ENCODE data around the gene PARP12. TPM values are rescaled to one million over a fixed set of nuclear protein-coding genes. Genes with fewer than 3 reads are reported as not detected.

The PARP12 gene
- total RNA-seq, 2 experiments from 2014 or later, result 96.9 to 98.3 TPM

DNA sequence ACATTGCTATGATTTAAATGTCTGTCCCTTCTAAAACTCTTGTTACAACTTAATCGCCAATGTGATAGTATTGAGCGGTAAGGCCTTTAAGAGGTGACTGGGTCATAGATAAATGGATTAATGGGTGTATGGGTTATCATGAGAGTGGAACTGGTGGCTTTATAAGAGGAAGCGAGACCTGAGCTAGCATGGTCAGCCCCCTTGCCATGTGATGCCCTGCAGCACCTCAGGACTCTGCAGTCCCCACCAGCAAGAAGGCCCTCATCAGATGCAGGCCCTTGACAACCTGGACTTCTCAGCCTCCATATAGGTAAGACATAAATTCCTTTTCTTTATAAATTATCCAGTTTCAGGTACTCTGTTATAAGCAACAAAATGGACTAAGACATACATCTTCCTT, 15.6 kb downstream of the PARP12 start:
- Mint-ChIP-seq H3K4me3 (no peak overlapping the region), H3K27me3 (ENCODE audit: low read depth) (no peaks in the 10 kb centered on the region), H3K27ac (no peak overlapping the region), H3K4me1 (ENCODE audit: low read depth) (peaks cover 3% of the 10 kb centered on the region), H3K36me3 (ENCODE audit: low read depth) (peaks cover 63% of the 10 kb centered on the region), H3K9me3 (ENCODE audit: insufficient read depth) (no peaks in the 10 kb centered on the region)
- no peak for DNase-seq
- ChIA-PET POLR2A (no interaction called here), CTCF (no interaction called here)
- ATAC-seq, result no peak

DNA sequence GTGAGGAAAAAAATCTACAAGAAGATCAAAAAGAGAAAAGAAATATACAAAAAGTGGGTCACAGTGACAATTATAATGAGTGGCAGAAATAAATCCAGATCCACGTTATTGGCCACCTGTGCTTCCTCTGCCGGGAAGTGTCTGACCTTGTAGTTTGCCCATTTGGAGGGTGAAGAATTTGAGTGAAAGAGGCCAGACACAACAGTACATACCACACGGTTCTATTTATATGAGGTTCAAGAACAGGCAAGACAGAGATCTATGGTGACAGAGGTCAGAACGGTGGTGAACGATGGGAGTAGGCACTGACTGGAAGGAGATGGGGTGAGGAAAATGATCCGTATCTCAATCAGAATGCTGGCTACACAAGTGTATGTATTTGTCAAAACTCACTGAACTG, 17.1 kb downstream of the PARP12 start:
- DNase-seq, result no peak
- Mint-ChIP-seq H3K36me3 (ENCODE audit: low read depth) (peaks cover 67% of the 10 kb centered on the region), H3K9me3 (ENCODE audit: insufficient read depth) (no peaks in the 10 kb centered on the region), H3K27ac (no peak overlapping the region), H3K27me3 (ENCODE audit: low read depth) (no peaks in the 10 kb centered on the region), H3K4me3 (no peak overlapping the region), H3K4me1 (ENCODE audit: low read depth) (peaks cover 4% of the 10 kb centered on the region)
- POLR2A ChIA-PET, result no interaction called here
- CTCF ChIA-PET, result no interaction called here
- ATAC-seq, result no peak

GRCh38 chr7:140044251-140044650, 18.5 kb downstream of the PARP12 start:
- ATAC-seq, result no peak
- Mint-ChIP-seq H3K4me1 (ENCODE audit: low read depth) (peaks cover 12% of the 10 kb centered on the region), H3K36me3 (ENCODE audit: low read depth) (peaks cover 70% of the 10 kb centered on the region), H3K4me3 (no peak overlapping the region), H3K27ac (no peak overlapping the region), H3K27me3 (ENCODE audit: low read depth) (no peaks in the 10 kb centered on the region), H3K9me3 (ENCODE audit: insufficient read depth) (no peaks in the 10 kb centered on the region)
- POLR2A ChIA-PET, result no interaction called here
- CTCF ChIA-PET, result no interaction called here
- no peak for DNase-seq

GRCh38 chr7:140042386-140042670, 20.4 kb downstream of the PARP12 start:
- Mint-ChIP-seq H3K9me3 (ENCODE audit: insufficient read depth) (no peaks in the 10 kb centered on the region), H3K4me1 (ENCODE audit: low read depth) (peaks cover 22% of the 10 kb centered on the region), H3K27ac (no peak overlapping the region), H3K4me3 (no peak overlapping the region), H3K27me3 (ENCODE audit: low read depth) (no peaks in the 10 kb centered on the region), H3K36me3 (ENCODE audit: low read depth) (peaks cover 77% of the 10 kb centered on the region)
- no peak for DNase-seq
- ATAC-seq, result no peak
- CTCF ChIA-PET, result no interaction called here
- POLR2A ChIA-PET, result no interaction called here

GRCh38 chr7:140041659-140042385, 20.9 kb downstream of the PARP12 start:
- Mint-ChIP-seq H3K27me3 (ENCODE audit: low read depth) (no peaks in the 10 kb centered on the region), H3K27ac (no peak overlapping the region), H3K4me3 (no peak overlapping the region), H3K9me3 (ENCODE audit: insufficient read depth) (no peaks in the 10 kb centered on the region), H3K4me1 (ENCODE audit: low read depth) (peaks cover 26% of the 10 kb centered on the region), H3K36me3 (ENCODE audit: low read depth) (peaks cover 77% of the 10 kb centered on the region)
- ChIA-PET CTCF (no interaction called here), POLR2A (no interaction called here)
- DNase-seq (no peak), ATAC-seq (no peak)

- ChIA-PET CTCF (no interaction called here), POLR2A (no interaction called here)
- ATAC-seq (no peak), DNase-seq (no peak)
- Mint-ChIP-seq H3K27me3 (ENCODE audit: low read depth) (no peaks in the 10 kb centered on the region), H3K4me3 (no peak overlapping the region), H3K9me3 (ENCODE audit: insufficient read depth) (no peaks in the 10 kb centered on the region), H3K27ac (peak overlapping the region; percentile 58), H3K36me3 (ENCODE audit: low read depth) (peaks cover 79% of the 10 kb centered on the region), H3K4me1 (ENCODE audit: low read depth) (peaks cover 40% of the 10 kb centered on the region)
Observed at GRCh38 chr7:140039896-140040295, 22.9 kb downstream of the PARP12 start.

GRCh38 chr7:140039066-140039465, 23.7 kb downstream of the PARP12 start:
- no peak overlapping the region for H3K4me3 Mint-ChIP-seq
- H3K36me3 Mint-ChIP-seq (ENCODE audit: low read depth), result peaks cover 78% of the 10 kb centered on the region
- no peaks in the 10 kb centered on the region for H3K27me3 Mint-ChIP-seq (ENCODE audit: low read depth)
- CTCF ChIA-PET, result interaction anchor here (1.0 kb wide), 1 partner anchor 373 kb away, joined by 3 read pairs; no protein-coding TSS in a partner anchor
- H3K4me1 Mint-ChIP-seq (ENCODE audit: low read depth), result peaks cover 40% of the 10 kb centered on the region
- ATAC-seq (no peak), DNase-seq (no peak)
- peak overlapping the region; percentile 58 for H3K27ac Mint-ChIP-seq
- POLR2A ChIA-PET, result no interaction called here
- no peaks in the 10 kb centered on the region for H3K9me3 Mint-ChIP-seq (ENCODE audit: insufficient read depth)

DNA sequence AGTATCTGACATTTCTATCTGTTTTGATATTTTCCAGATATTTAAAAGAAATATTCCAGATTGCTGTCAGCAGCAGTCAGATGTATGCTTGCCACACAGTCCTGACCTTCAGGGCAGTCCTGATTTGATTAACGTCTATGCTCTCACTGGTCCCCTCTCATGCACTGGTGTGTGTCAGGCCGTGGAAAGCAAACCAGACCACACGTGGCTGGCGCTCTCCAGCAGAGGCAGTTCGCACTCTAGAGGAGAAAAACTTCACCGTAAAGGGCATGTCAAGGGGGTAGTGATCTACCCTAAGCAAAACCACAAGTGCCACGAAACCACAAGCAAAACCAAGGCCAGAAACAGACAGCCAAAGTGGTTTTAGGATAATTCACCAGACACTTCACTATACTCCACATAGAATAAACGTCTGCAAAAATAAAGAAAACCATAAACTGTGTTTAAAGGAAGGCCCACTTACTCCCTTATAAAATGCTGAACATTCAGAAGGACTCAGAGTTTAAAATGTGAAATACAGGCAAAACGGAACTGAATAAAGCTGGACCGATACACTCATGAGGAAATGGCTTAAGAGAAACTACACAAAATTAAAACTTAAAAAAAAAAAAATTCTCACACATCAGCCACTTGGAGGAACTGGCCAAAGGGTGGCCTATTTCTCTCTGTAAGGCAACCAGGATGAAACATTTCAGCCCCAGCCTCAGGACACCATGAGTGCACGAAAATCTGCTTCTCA, 26.4 kb downstream of the PARP12 start:
- peak; percentile 70 for ATAC-seq
- H3K27ac Mint-ChIP-seq, result peak overlapping the region; percentile 36

GRCh38 chr7:140035400-140036223, 27.1 kb downstream of the PARP12 start:
- ChIA-PET POLR2A (interaction anchor here (0.7 kb wide), 1 partner anchor 21 kb away, joined by 4 read pairs; no protein-coding TSS in a partner anchor), CTCF (interaction anchor here (0.6 kb wide), 2 partner anchors 262 to 536 kb away, joined by 3 read pairs; no protein-coding TSS in a partner anchor)
- Mint-ChIP-seq H3K4me3 (no peak overlapping the region), H3K36me3 (ENCODE audit: low read depth) (peaks cover 77% of the 10 kb centered on the region), H3K27me3 (ENCODE audit: low read depth) (no peaks in the 10 kb centered on the region), H3K9me3 (ENCODE audit: insufficient read depth) (no peaks in the 10 kb centered on the region), H3K4me1 (ENCODE audit: low read depth) (peaks cover 47% of the 10 kb centered on the region), H3K27ac (no peak overlapping the region)
- DNase-seq, result no peak
- no peak for ATAC-seq

More for the DNA sequence above, 26.4 kb downstream of the PARP12 start:
- ChIA-PET POLR2A (no interaction called here), CTCF (no interaction called here)
- H3K36me3 Mint-ChIP-seq (ENCODE audit: low read depth), result peaks cover 76% of the 10 kb centered on the region
- H3K9me3 Mint-ChIP-seq (ENCODE audit: insufficient read depth), result no peaks in the 10 kb centered on the region
- peak; percentile 37 for DNase-seq
- no peak overlapping the region for H3K4me3 Mint-ChIP-seq
- no peaks in the 10 kb centered on the region for H3K27me3 Mint-ChIP-seq (ENCODE audit: low read depth)
- peaks cover 47% of the 10 kb centered on the region for H3K4me1 Mint-ChIP-seq (ENCODE audit: low read depth)

DNA sequence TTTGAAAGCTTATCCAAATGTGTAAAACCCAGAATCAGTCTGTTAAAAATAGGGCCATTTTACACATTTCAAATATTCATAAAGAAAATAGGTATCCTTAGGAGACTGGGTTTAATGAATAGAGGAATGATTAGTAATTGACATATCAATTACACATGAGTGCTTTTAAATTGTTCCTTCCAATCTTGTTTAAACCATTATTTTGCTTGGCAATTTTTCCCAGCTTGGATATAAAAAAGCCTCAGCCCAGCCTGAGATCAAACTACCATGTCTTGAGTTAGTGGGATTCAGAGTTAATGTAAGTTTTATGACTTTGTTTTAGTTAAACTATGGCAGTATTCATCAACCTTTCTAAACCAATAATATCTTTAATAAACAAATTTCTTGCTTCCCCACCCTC, 28.3 kb downstream of the PARP12 start:
- peaks cover 39% of the 10 kb centered on the region for H3K4me1 Mint-ChIP-seq (ENCODE audit: low read depth)
- H3K27ac Mint-ChIP-seq, result no peak overlapping the region
- no peak for DNase-seq
- POLR2A ChIA-PET, result no interaction called here
- no peaks in the 10 kb centered on the region for H3K27me3 Mint-ChIP-seq (ENCODE audit: low read depth)
- CTCF ChIA-PET, result no interaction called here
- no peak for ATAC-seq
- no peaks in the 10 kb centered on the region for H3K9me3 Mint-ChIP-seq (ENCODE audit: insufficient read depth)
- peaks cover 73% of the 10 kb centered on the region for H3K36me3 Mint-ChIP-seq (ENCODE audit: low read depth)
- no peak overlapping the region for H3K4me3 Mint-ChIP-seq

GRCh38 chr7:140033779-140034363, 28.9 kb downstream of the PARP12 start:
- CTCF ChIA-PET, result no interaction called here
- DNase-seq, result no peak
- no peaks in the 10 kb centered on the region for H3K9me3 Mint-ChIP-seq (ENCODE audit: insufficient read depth)
- ATAC-seq, result no peak
- POLR2A ChIA-PET, result no interaction called here
- H3K4me1 Mint-ChIP-seq (ENCODE audit: low read depth), result peaks cover 34% of the 10 kb centered on the region
- no peaks in the 10 kb centered on the region for H3K27me3 Mint-ChIP-seq (ENCODE audit: low read depth)
- peaks cover 68% of the 10 kb centered on the region for H3K36me3 Mint-ChIP-seq (ENCODE audit: low read depth)
- H3K4me3 Mint-ChIP-seq, result no peak overlapping the region
- H3K27ac Mint-ChIP-seq, result no peak overlapping the region

DNA sequence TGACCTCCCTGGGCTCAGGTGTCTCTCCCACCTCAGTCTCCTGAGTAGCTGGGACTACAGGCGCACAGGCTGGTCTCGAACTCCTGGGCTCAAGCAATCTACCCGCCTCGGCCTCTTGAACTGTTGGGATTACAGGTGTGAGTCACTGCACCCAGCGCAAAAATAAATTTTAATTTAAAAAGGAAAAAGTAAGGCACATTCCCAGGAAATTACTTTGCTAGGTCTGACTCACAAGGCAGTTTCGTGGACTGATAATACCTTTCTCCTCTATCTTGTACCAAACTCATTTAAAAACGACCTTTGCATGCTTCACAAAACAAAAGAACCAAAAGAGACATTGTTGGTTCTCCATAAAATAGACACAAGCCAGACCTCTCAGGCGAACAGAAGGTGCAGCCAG, 29.7 kb downstream of the PARP12 start:
- Mint-ChIP-seq H3K4me1 (ENCODE audit: low read depth) (peaks cover 33% of the 10 kb centered on the region), H3K27ac (no peak overlapping the region), H3K36me3 (ENCODE audit: low read depth) (peaks cover 68% of the 10 kb centered on the region), H3K27me3 (ENCODE audit: low read depth) (no peaks in the 10 kb centered on the region), H3K9me3 (ENCODE audit: insufficient read depth) (no peaks in the 10 kb centered on the region), H3K4me3 (no peak overlapping the region)
- ATAC-seq, result no peak
- ChIA-PET POLR2A (no interaction called here), CTCF (no interaction called here)
- no peak for DNase-seq

All from activated CD8-positive, alpha-beta T cell treated with anti-CD3 and anti-CD28 coated beads, Interleukin-2, amount 10 ng/mL, durations not matched to agents 7 days and 5 days (primary cell).